HG03575 (cell line): ENCODE results near the gene YPEL3.
"Not testable (repeated sequence)": the region's sequence is repeated elsewhere in the genome, so short reads cannot be mapped to it uniquely, and the experiment has no call there.

ENCODE experiments used
- ATAC-seq: cut with Tn5 transposase; IDR thresholded peaks from one replicate; pipeline ENCODE4 v1.9.1; 2021; ENCODE audit not compliant: unreplicated experiment, insufficient number of reproducible peaks, low FRiP score; ENCODE audit errors: extremely low read depth

The YPEL3 gene

GRCh38 chr16:30096105-30096861, at the start of gene YPEL3:
Gene YPEL3 (minus strand): TSS chr16:30096213. CDS start chr16:30095482, 731 bp downstream.
- no peak for ATAC-seq

- ATAC-seq, result no peak
Observed at GRCh38 chr16:30145657-30146056, 49.6 kb upstream of the YPEL3 start.

GRCh38 chr16:30144917-30145316, 48.9 kb upstream of the YPEL3 start:
- ATAC-seq, result no peak

- ATAC-seq, result no peak
Observed at GRCh38 chr16:30144017-30144416, 48.0 kb upstream of the YPEL3 start.

- no peak for ATAC-seq
Observed at GRCh38 chr16:30143347-30143702, 47.3 kb upstream of the YPEL3 start.

GRCh38 chr16:30142672-30143346, 46.8 kb upstream of the YPEL3 start:
- ATAC-seq, result no peak

GRCh38 chr16:30141750-30142149, 45.7 kb upstream of the YPEL3 start:
- ATAC-seq, result no peak

- ATAC-seq, result no peak
Observed at GRCh38 chr16:30139583-30140481, 43.8 kb upstream of the YPEL3 start.

GRCh38 chr16:30137897-30138296, 41.9 kb upstream of the YPEL3 start:
- no peak for ATAC-seq

GRCh38 chr16:30136971-30137605, 41.1 kb upstream of the YPEL3 start:
- no peak for ATAC-seq

- ATAC-seq, result no peak
Observed at GRCh38 chr16:30132591-30132990, 36.6 kb upstream of the YPEL3 start.

GRCh38 chr16:30131869-30132475, 36.0 kb upstream of the YPEL3 start:
- ATAC-seq, result no peak

- no peak for ATAC-seq
Observed at GRCh38 chr16:30127993-30128392, 32.0 kb upstream of the YPEL3 start.

- ATAC-seq, result not testable (repeated sequence)
Observed at GRCh38 chr16:30125690-30126089, 29.7 kb upstream of the YPEL3 start.

GRCh38 chr16:30124985-30125379, 29.0 kb upstream of the YPEL3 start:
- no peak for ATAC-seq

- no peak for ATAC-seq
Observed at GRCh38 chr16:30122604-30123160, 26.7 kb upstream of the YPEL3 start.

GRCh38 chr16:30121741-30122571, 25.9 kb upstream of the YPEL3 start:
- ATAC-seq, result no peak
